Endothelial cell of umbilical vein (primary cell): Measurements from ENCODE around the gene TNRC6C.

ENCODE experiments used
- EZH2 ChIP-seq: IDR thresholded peaks from 2 replicates; pipeline ENCODE4 v1.6.1; 2012; ENCODE audit warnings: borderline replicate concordance, low read depth, mild to moderate bottlenecking, moderate library complexity, low read length, inconsistent platforms; ENCODE audit not compliant: severe bottlenecking
- FOS ChIP-seq: IDR thresholded peaks from 2 replicates; pipeline ENCODE4 v1.6.1; 2011; ENCODE audit warnings: mild to moderate bottlenecking, low read length, moderate library complexity, borderline replicate concordance; ENCODE audit not compliant: insufficient read depth
- GATA2 ChIP-seq: IDR thresholded peaks from 2 replicates; pipeline ENCODE4 v1.7.0; 2011; ENCODE audit warnings: low read depth, mild to moderate bottlenecking, moderate library complexity, mixed read lengths, low read length; ENCODE audit not compliant: insufficient read length, insufficient read depth
- JUN ChIP-seq: IDR thresholded peaks from 2 replicates; pipeline ENCODE4 v1.6.1; 2011; ENCODE audit warnings: borderline replicate concordance, low read depth; ENCODE audit not compliant: insufficient read length, insufficient read depth
- MAX ChIP-seq: IDR thresholded peaks from 2 replicates; pipeline ENCODE4 v1.6.1; 2011; ENCODE audit not compliant: insufficient read depth, insufficient read length
- MYC ChIP-seq: IDR thresholded peaks from one replicate; pipeline ENCODE4 v1.6.1; 2011; ENCODE audit warnings: mild to moderate bottlenecking, low read depth, low read length
- POLR2A ChIP-seq: IDR thresholded peaks from 2 replicates; pipeline ENCODE4 v1.6.1; 2012; ENCODE audit warnings: low read depth, mild to moderate bottlenecking, control low read depth, low read length
- POLR2AphosphoS5 ChIP-seq: IDR thresholded peaks from 2 replicates; pipeline ENCODE4 v1.6.1; 2012; ENCODE audit warnings: low read depth, mild to moderate bottlenecking, control low read depth, low read length, moderate library complexity; ENCODE audit not compliant: insufficient read depth
- TF ChIP-seq, protein P1 (sequence below), 2 donors: IDR thresholded peaks; 1 replicate in 1 of 2; 2 replicates in 1 of 2; pipeline ENCODE4 v1.5.1; 2011; ENCODE audit warnings: low read length in 2 of 2, mild to moderate bottlenecking in 2 of 2, moderate library complexity in 2 of 2, control low read depth in 1 of 2, inconsistent platforms in 1 of 2, low read depth in 1 of 2; ENCODE audit not compliant: insufficient read depth in 1 of 2; ENCODE audit errors: extremely low read depth in 1 of 2

DNA sequence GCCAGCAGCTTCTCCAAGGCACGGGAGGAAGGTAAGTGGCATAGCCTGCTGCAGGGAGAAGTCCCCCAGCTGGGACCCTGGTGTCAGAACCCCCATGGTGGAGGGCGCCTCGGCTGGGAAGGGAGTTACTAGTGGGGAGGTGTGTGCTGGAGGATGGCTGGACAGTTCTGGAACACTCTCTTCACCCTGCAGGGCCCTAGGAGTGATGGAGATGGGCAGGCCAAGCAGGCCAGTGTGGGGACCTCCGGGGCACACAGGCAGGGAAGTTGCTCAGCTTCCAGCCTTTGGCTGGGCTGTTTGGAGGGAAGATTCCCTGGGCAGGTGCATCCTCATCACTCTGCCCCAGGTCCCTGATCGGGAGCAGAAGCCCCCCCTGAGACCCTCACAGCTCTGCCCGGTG, 188.4 kb downstream of the TNRC6C start:
- TF ChIP-seq MAX (no peak), POLR2A (no peak), GATA2 (no peak), EZH2 (no peak), POLR2AphosphoS5 (no peak), FOS (no peak), JUN (no peak), MYC (no peak)
- TF ChIP-seq, protein P1, sequence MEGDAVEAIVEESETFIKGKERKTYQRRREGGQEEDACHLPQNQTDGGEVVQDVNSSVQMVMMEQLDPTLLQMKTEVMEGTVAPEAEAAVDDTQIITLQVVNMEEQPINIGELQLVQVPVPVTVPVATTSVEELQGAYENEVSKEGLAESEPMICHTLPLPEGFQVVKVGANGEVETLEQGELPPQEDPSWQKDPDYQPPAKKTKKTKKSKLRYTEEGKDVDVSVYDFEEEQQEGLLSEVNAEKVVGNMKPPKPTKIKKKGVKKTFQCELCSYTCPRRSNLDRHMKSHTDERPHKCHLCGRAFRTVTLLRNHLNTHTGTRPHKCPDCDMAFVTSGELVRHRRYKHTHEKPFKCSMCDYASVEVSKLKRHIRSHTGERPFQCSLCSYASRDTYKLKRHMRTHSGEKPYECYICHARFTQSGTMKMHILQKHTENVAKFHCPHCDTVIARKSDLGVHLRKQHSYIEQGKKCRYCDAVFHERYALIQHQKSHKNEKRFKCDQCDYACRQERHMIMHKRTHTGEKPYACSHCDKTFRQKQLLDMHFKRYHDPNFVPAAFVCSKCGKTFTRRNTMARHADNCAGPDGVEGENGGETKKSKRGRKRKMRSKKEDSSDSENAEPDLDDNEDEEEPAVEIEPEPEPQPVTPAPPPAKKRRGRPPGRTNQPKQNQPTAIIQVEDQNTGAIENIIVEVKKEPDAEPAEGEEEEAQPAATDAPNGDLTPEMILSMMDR (IDR thresholded peaks at IDR 0.05; ENCODE audit: extremely low read depth in 1 of 2, insufficient read depth in 1 of 2, low read depth in 1 of 2, low read length in 2 of 2): no peak
